Colon (tissue), 2 donors: Measurements from ENCODE around the gene QPCTL.
"Not testable (repeated sequence)": the region's sequence is repeated elsewhere in the genome, so short reads cannot be mapped to it uniquely, and the experiment has no call there.

Source experiments
- FAIRE-seq: peaks from 2 replicates; lab custom pipeline; 2012; peaks lifted over from hg19 to GRCh38; lab: Jason Lieb, UNC
- donor health status: control.
- donor health status: control.

The QPCTL gene

GRCh38 chr19:45676851-45677263, 15.6 kb upstream of the QPCTL start:
- FAIRE-seq = no peak

- no peak for FAIRE-seq
Measured at GRCh38 chr19:45677351-45678230, 14.9 kb upstream of the QPCTL start.

- no peak for FAIRE-seq
Measured at GRCh38 chr19:45681391-45682015, 11.0 kb upstream of the QPCTL start.

- no peak for FAIRE-seq
Measured at GRCh38 chr19:45682117-45682516, 10.3 kb upstream of the QPCTL start.

GRCh38 chr19:45682908-45683307, 9.6 kb upstream of the QPCTL start:
- no peak for FAIRE-seq

- FAIRE-seq = not testable (repeated sequence)
Measured at GRCh38 chr19:45685045-45685444, 7.4 kb upstream of the QPCTL start.

GRCh38 chr19:45687599-45687998, 4.9 kb upstream of the QPCTL start:
- FAIRE-seq = no peak

GRCh38 chr19:45691516-45692186, 815 bp upstream of the QPCTL start, which contains the start of gene SNRPD2:
Gene SNRPD2, minus strand, starts transcription at chr19:45691953. Its CDS starts 65 bp downstream, at chr19:45691888.
- no peak for FAIRE-seq

- FAIRE-seq = no peak
Measured at GRCh38 chr19:45693106-45693788, 781 bp downstream of the QPCTL start.

- no peak for FAIRE-seq
Measured at GRCh38 chr19:45701676-45702075, 9.2 kb downstream of the QPCTL start.

- no peak for FAIRE-seq
Measured at GRCh38 chr19:45705115-45705514, 12.6 kb downstream of the QPCTL start.

GRCh38 chr19:45705710-45706415, 13.4 kb downstream of the QPCTL start:
- no peak for FAIRE-seq

GRCh38 chr19:45710356-45711130, 18.1 kb downstream of the QPCTL start:
- FAIRE-seq = no peak

GRCh38 chr19:45711851-45712698, 19.6 kb downstream of the QPCTL start:
- FAIRE-seq = no peak

- no peak for FAIRE-seq
Measured at GRCh38 chr19:45712699-45713067, 20.2 kb downstream of the QPCTL start.

- no peak for FAIRE-seq
Measured at GRCh38 chr19:45713141-45713540, 20.7 kb downstream of the QPCTL start.

- no peak for FAIRE-seq
Measured at GRCh38 chr19:45715139-45715538, 22.7 kb downstream of the QPCTL start.

GRCh38 chr19:45716359-45717130, 24.1 kb downstream of the QPCTL start:
- no peak for FAIRE-seq
